Endometrium (tissue), 2 donors: ENCODE results near the gene LAMA2.
"Not testable (repeated sequence)": the region's sequence is repeated elsewhere in the genome, so short reads cannot be mapped to it uniquely, and the experiment has no call there.

Experiments
- FAIRE-seq: peaks from 2 replicates; lab custom pipeline; 2012; peaks lifted over from hg19 to GRCh38; lab: Jason Lieb, UNC
- donor health status: control.
- donor health status: control.

The LAMA2 gene

GRCh38 chr6:129115471-129115870 lies 232.5 kb downstream of the LAMA2 start:
- no peak for FAIRE-seq

GRCh38 chr6:129117355-129117754 lies 234.4 kb downstream of the LAMA2 start:
- FAIRE-seq, result no peak

GRCh38 chr6:129120856-129121638 lies 238.1 kb downstream of the LAMA2 start:
- no peak for FAIRE-seq

GRCh38 chr6:129124347-129124746 lies 241.4 kb downstream of the LAMA2 start:
- no peak for FAIRE-seq

- no peak for FAIRE-seq
Observed at GRCh38 chr6:129130106-129130505, 247.2 kb downstream of the LAMA2 start.

GRCh38 chr6:129130959-129131681 lies 248.2 kb downstream of the LAMA2 start:
- FAIRE-seq, result no peak

GRCh38 chr6:129133770-129134192 lies 250.8 kb downstream of the LAMA2 start:
- peak; percentile 95 for FAIRE-seq

- FAIRE-seq, result no peak
Observed at GRCh38 chr6:129134535-129134934, 251.6 kb downstream of the LAMA2 start.

- FAIRE-seq, result no peak
Observed at GRCh38 chr6:129135451-129135850, 252.5 kb downstream of the LAMA2 start.

- no peak for FAIRE-seq
Observed at GRCh38 chr6:129136751-129137150, 253.8 kb downstream of the LAMA2 start.

GRCh38 chr6:129138739-129139405 lies 255.9 kb downstream of the LAMA2 start:
- FAIRE-seq, result no peak

GRCh38 chr6:129140526-129140925 lies 257.6 kb downstream of the LAMA2 start:
- FAIRE-seq, result no peak

- FAIRE-seq, result no peak
Observed at GRCh38 chr6:129141499-129141898, 258.6 kb downstream of the LAMA2 start.

- FAIRE-seq, result no peak
Observed at GRCh38 chr6:129146902-129147301, 264.0 kb downstream of the LAMA2 start.

- no peak for FAIRE-seq
Observed at GRCh38 chr6:129150507-129150906, 267.6 kb downstream of the LAMA2 start.

- no peak for FAIRE-seq
Observed at GRCh38 chr6:129153257-129153656, 270.3 kb downstream of the LAMA2 start.

GRCh38 chr6:129159242-129159641 lies 276.3 kb downstream of the LAMA2 start:
- not testable (repeated sequence) for FAIRE-seq

GRCh38 chr6:129162605-129163004 lies 279.7 kb downstream of the LAMA2 start:
- FAIRE-seq, result no peak

GRCh38 chr6:129163551-129163950 lies 280.6 kb downstream of the LAMA2 start:
- no peak for FAIRE-seq

- no peak for FAIRE-seq
Observed at GRCh38 chr6:129164032-129164431, 281.1 kb downstream of the LAMA2 start.

- FAIRE-seq, result not testable (repeated sequence)
Observed at GRCh38 chr6:129172279-129172995, 289.5 kb downstream of the LAMA2 start.

- FAIRE-seq, result peak; percentile 45
Observed at GRCh38 chr6:129175066-129175465, 292.1 kb downstream of the LAMA2 start.
